Activated T-helper 1 cell treated with Interleukin-2 at 50 U/mL for 16 hours (primary cell): ENCODE data around the gene ALKBH6.
"Not testable (repeated sequence)": the region's sequence is repeated elsewhere in the genome, so short reads cannot be mapped to it uniquely, and the experiment has no call there.

Source experiments
- DNase-seq: peaks from one replicate; pipeline ENCODE4 v3.0.0-alpha.2; 2020; ENCODE audit warnings: low read depth

Gene ALKBH6

DNA sequence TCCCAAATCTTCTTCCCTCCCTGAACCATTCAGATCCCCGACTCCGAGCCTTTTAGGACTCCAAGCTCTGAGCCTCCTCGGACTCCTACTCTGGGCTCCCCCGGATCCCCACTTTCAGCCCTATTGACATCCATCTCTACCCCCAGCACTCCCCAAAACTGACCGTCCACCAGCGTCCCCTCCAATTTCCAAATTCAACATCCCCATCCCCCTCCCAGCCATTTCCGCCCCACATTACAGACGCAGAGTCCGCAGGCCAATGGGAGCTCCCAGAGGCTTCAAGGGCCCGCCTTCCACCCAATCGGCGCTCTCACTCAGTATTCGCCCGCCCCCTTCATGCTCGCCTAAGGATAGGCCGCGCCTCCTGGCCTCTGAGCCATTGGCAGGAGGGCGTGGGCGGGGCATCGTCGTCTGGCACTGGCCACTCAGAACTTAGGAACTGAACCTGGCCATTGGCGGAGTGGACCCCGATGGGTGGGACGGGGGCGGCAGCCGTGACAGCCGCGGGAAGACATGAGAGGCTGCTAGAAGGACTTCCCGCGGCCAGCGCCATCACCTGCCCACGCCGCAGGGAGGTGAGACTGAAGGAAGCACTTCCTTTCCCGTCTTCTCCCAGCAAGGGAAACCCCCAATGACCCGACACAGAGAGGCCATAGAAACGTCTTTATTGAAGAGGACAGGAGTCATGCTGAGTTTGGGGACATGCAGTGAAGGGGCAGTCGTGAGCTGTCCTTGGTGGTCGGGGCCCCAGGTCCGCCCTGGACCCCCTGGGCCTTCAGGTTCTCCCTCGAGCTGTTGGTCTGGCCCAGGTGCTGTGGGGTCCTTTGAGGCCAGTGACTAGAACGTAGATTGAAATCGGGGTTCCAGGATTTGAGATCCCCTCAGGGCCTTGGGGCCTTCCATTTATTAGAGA, at the start of gene ALKBH6:
ALKBH6 (minus strand) TSS at position 202 of the 913 bp plus-strand sequence. CDS start 816 bp downstream, outside the sequence.
- DNase-seq, result peak; percentile 98

DNA sequence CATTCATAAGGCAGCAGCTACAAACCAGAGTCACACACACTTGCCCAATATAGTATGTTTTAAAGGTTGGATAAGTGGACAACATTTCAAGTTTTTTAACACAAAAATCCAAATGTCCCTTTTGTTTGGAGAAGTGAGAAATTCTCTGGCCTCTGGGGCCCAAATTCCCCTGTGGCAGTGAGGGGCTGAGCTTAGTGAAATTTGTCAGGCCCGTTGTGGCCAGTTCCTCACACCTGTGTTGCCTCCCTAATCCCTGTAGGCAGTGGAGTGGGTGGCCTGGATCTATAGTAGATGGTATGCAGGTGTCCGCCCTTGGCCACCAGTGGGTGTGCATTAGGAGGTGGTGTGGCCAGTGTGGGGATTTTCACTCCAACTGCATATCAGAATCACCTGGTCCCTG, 47.4 kb upstream of the ALKBH6 start:
- DNase-seq, result no peak

DNA sequence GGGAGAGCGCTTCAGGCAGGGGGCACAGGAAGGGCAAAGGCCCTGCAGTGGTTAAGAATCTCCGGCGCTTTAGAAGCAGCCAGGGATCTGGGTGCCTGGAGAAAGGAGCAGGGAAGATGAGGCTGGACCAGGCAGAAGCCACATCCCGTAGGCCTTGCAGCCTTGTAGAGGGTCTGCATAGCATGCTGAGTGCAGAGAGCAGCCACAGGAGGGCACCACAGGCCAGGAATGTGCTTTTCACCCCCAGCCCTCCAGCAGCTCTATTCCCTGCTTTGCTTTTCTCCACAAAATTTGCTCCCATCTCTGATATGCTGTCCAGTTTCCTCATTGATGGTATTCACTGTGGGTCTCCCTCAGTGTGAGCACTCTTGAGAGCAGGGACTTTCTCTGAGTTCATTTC, 46.4 kb upstream of the ALKBH6 start:
- DNase-seq, result no peak

DNA sequence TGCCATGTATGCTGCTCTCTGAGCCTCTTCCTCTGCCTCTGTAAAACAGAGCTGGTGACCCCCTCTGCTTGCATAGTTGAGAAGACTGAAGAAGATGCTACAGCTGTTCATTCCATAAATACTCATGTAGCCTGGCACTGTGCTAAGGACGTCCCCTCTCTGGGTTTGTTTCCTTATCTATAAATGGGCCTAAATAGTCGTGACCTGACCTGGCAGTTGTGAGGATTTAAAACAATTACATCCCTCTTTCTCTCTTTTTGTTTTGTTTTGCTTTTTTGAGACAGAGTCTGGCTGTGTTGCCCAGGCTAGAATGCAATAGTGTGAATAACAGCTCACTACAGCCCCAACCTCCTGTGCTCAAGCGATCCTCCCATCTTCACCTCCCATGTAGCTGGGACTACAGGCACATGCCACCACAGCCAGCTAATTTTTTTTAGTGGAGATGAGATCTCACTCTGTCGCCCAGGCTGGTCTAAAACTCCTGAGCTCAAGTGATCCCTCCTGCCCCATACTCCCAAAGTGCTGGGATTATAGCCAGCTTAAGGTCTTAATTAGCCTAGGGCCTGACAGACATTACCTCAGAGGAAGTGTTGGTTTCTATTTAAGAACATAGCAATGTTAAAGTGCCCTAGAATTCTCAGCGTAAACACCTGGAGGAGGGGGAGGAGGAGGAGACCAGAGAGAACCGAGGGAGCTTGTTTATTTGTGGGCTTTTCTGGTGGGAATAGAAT, 45.3 kb upstream of the ALKBH6 start:
- DNase-seq, result no peak

DNA sequence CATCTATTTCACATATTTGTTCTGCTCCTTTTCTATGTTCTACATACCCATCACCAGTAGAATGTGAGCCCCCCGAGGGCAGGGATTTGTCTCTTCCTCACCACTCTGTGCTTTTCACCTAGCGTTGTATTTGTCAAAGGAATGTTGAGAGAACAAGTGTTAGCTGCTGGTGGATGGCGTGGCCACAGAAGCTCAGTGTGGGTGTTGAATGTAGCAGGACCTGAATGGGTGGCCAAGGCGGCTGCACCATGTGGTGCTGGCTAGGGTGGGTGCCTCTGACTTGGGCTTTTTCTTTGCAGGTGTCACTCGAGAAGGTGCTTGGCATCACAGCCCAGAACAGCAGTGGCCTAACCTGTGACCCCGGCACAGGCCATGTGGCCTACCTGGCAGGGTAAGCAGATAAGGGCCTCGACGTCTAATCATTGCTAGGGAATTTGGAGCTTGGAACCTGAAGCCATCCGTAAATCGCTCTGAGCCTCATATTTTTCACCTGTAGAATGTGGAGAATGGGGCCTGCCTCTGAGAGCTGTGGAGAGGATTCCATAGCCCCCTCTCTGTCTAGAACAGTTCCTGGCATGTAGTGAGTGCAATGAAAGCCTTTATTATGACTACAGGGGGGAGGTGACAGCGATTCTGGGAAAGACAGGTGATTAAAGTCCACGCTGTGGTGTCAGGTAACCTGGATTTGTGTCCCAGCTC, 44.6 kb upstream of the ALKBH6 start:
- no peak for DNase-seq

DNA sequence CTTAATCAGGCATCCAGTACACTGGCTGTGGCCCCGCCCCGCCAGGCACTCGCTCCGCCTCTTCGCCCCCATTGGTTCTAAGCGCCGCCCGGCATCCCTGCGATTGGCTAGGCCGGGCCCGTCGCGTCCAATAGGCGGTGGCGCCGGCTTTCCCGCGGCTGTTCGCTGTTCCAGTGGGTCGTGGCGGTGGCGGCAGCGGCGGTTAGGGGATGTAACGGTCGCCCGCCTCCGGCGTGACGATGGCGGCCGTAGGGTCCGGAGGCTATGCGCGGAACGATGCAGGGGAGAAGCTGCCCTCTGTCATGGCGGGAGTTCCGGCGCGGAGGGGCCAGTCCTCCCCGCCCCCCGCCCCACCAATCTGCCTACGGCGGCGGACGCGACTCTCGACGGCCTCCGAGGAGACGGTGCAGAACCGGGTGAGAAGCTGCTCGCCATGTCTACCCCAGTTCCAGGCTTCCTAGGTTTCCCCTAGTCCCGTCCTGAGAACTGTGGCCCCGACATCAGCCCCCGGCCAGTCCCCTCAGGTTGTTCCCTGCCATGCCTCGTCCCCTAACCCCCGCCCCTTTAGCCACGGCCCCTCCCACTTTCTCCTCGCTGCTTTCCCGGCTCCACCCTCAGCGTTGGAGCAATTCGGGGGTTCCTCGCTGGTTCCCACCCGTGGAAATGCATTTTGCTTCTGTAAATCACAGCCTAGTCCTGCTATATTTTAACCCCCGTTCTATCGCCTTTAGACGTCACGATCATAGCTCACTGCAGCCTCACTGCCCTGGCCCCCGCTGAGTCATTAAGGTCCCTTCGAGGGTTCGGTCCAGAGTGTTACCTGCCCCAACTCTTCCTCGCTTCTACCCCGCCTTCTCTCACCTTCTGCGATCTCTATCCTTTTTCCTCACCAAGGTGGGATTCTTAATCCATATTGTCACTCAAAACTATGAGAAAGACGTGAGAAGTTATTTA, 41.0 kb upstream of the ALKBH6 start, which contains the start of gene WDR62:
WDR62 (plus strand) TSS at position 165 of the 954 bp plus-strand sequence; CDS start at position 240, 75 bp downstream.
- peak; percentile 88 for DNase-seq

DNA sequence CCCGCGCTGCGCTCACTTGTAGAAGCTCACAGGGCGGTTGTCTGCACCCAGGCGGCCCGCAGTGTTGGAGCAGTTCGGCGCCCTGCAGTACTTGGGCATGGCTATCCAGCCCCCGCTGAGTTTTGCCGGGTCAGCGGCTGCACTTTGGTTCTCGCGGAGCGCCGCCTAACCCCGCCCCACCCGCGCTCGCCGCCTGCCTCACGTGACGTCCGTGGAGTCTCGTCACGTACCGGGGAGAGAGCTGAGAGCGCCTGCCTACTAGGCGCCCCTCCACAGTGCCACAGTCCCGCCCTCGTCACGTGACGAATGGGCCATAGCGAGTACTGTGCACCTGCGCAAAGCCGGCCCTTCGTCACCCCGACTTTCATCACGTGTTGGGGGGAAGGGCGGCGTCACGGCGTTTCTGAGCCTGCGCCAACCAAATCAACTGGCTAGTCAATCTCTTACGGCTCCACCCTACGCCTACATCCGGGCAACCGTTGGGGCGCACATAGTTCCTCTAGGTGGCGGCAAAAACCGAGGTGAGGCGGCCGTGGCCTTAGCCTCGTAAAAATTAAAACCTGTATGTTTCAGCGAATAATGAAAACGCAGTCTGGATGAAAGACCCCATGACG, 40.2 kb upstream of the ALKBH6 start, which contains the start of gene THAP8:
THAP8 (minus strand) TSS at position 167 of the 614 bp plus-strand sequence; CDS start at position 99, 68 bp downstream.
- peak; percentile 99 for DNase-seq

DNA sequence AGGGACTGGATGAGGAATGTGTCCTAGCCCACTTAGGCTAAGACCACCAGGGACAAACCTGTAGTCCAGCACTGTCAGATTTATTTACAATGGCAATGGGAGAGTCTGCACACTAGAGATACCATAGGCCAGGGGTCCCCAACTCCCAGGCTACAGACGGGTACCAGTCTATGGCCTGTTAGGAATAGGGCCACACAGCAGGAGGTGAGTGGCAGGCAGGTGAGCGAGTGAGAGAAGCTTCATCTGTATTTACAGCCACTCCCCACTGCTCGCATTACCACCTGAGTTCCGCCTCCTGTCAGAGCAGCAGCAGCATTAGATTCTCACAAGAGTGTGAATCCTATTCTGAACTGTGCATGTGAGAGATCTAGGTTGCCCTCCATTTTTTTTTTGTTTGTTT, 37.6 kb upstream of the ALKBH6 start:
- no peak for DNase-seq

DNA sequence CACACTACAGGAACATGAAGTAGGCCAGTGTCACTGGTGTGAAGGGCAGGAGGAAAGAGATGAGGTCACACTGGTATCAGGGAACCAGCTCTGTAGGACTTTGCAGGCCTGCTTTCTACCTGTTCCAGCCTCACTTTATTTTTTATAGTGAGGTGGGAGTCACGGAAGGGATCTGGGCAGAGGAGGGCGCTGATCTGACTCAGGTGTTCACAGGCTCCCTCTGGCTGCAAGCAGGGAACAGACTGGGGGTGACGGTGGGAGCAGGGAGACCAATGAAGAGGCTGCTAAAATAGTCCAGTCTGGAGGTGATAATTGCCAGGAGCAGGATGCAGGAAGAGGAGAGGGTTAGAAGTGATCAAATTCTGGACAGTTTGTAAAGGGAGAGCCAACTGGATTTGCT, 37.2 kb upstream of the ALKBH6 start:
- DNase-seq, result no peak

DNA sequence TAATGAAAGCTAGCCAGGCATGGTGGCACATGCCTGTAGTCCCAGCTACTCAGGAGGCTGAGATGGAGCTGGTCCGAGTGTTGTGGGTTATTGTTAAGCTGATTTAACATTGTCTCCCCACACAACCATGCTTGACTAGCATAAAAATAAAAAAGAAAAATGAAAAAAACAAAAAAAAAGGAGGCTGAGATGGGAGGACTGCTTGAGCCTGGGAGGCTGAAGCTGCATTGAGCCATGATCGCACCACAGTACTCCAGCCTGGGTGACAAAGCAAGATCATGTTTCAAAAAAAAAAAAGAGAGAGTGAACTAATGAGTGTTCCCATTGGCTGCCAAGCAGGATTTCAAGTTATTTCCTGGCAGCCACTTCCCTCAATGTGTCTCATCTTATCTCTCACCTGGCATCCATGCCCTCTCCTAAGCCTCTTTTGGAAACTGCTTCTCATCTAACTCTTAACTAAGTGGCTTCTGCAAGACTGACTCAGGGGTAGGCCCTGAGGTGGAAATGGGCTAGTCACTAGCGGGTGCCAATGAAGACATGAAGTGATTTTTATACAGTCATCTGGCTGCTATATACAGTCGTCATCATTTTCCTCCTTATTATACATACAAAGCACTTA, 35.2 kb upstream of the ALKBH6 start:
- no peak for DNase-seq

DNA sequence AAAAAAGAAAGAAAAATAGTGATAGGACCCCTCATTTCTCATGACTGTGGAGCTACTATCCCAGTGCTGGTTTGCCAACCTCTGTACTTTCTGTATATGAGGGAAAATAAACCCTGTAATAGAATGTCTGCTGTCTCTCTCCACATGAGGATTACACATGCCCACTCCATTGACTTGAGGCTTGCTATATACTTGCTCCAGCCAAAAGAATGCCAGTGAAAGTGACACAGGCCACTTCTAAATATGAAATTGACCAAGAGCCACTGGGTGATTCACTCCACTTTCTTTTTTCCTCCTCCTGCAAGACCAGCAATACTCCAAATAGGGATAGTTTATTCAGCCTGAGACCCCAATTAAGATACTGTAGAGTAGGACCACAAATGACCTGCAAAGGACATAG, 33.8 kb upstream of the ALKBH6 start:
- DNase-seq, result no peak

DNA sequence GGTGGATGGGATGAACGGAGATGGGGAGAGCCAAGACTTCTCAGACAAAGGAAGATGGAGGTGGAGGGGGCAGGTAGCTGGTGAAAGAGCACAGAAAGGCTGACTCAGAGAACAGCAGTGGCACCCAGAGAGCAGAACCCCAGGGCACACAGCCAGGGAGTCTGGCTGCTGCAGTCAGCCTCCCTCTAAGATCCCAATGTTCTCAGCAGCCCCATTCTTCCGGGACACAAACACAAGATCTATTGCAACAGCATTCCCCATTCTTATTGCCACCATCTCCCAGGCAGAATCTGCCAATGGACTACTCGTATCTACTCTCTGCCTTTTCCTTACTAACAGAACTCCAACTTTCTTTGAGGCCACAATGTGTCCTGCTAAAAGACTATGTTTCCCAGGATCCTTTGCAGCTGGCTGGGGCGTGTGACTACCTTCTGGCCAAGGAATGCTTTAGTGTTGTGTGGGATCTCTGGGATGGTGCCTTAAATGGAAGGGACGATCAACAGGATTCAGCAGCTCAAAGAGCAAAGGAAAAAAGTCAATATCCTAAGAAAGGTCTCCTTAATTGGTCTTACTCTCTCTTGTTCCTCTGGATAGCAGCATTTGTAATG, 32.5 kb upstream of the ALKBH6 start:
- DNase-seq, result no peak

DNA sequence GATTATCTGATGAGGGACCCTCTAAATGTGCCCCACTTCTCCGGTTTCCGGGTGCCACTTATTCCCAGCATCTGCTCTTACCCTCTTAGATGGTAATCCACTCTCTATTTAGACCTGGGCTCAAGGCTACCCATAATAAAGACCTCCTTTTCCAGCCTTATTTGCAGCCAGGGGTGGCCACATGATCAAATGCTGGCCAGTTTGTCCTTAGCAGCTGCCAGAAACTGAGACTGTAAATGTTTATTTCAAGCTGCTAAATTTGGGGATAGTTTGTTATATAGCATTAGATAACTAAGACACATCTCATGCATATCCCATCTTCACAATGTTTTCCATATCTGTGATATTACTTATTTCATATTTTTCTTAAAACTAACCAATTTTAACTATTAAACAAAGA, 29.9 kb upstream of the ALKBH6 start:
- DNase-seq, result no peak

DNA sequence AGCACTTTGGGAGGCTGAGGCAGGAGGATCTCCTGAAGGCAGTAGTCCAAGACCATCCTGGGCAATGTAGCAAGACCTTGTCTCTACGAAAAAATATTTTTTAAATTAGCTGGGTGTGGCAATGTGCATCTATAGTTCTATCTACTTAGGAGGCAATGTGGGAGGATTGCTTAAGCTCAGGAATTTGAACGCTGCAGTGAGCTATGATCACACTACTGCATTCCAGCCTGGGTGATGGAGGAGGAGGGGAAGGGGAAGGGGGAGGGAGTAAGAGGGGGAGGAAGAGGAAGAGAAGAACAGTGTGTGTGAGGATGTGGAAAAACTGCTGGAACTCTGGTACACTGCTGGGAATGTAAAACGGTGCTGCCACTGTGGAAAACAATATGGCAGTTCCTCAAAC, 27.8 kb upstream of the ALKBH6 start:
- DNase-seq, result no peak

DNA sequence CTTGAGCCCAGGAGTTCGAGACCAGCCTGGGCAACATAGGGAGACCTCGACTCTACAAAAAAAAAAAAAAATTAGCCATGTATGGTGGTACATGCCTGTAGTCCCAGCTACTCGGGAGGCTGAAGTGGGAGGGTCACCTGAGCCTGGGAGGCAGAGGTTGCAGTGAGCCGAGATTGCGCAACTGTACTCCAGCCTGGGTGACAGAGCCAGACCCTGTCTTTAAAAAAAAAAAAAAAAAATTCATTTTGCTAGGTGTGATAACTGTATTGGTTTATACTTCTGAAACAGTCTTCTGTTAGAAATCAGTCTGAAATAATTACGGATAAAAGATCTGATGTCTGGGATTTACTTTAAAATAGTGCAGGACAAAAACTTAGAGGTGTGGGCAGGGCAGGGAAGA, 27.1 kb upstream of the ALKBH6 start:
- not testable (repeated sequence) for DNase-seq

DNA sequence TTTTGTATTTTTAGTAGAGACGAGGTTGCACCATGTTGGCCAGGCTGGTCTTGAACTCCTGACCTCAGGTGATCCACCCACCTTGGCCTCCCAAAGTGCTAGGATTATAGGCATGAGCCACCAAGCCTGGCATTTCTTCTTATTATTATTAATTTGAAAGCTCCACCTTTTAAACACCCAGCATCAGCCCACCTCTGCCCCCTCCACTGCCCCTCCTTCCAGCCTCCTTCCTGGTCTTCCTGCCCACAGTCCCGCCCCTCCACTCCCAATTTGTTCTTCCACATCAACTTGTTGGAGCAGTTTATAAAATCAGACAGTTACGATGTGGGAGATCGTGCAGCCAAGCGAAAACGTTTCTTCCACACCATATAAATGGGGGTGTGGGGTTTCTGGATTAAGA, 26.5 kb upstream of the ALKBH6 start:
- no peak for DNase-seq

DNA sequence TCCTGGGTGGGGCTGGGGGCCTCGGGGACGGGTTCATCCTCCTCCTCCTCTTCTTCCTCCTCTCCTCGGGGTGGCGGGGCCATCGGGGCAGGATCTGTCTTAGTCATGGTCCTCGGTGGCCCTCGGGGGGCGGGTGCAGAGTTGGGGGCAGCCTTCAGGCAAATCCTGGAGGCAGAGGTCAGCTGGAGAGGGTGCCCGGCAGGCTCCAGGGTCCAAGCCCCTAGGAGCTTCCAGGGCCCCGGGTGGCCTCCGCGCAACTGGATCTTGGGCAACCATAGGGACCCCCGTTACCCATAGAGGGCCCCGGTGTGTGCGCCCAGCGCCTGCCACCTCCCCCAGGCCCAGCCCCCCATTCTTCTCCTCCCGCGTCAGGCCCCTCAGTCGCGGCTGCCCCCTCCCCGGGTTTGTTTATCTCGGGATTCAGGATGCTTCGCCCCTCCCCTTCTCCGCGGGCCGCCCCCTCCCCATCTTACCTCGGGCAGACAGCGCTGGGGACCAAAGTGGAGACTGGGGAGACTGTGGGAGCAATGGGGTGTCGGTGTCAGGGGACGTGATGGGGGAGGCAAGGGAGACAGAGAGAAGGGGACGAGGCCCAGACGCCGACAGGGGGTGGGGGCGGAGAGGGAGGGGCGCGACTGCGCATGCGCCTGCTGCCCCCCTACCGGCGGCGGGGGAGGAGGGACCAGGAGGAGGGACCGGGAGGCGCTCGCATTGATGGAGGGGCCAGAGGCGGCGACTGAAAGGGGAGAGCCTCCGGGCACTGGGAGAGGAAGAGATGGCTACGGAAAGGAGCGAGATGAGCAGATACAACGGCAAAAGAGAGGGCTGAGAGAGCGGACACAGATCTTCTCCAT, 18.5 kb upstream of the ALKBH6 start, which contains the start of gene CLIP3:
CLIP3 (minus strand) TSS at position 623 of the 854 bp plus-strand sequence; CDS start at position 107, 516 bp downstream.
- DNase-seq, result peak; percentile 23

DNA sequence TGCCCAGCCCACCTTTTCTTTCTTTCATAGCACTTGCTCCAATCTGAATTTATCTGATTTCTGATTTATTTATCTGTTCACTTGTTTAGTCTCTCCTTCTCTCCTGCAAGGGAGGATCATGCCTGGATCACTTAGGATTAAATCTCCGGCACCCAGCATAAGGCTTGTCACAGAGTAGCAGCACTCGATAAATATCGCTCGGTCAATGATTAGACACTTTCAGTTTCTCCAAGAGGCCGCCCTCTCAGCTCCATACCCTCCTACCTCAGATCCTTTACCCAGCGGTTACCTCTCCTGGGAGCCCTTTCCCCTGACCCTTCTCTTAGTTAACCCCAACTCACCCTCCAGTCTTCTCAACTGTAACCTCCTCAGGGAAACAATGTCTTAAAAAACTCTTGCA, 17.3 kb upstream of the ALKBH6 start:
- no peak for DNase-seq
